Activated CD4-positive, alpha-beta T cell treated with anti-CD3 and anti-CD28 coated beads, Interleukin-2, amount 50 U/mL, for 4 hours (primary cell): ENCODE results near the gene CRAT.

ENCODE experiments used
- DNase-seq, 2 experiments: peaks; one replicate each; pipeline ENCODE4 v3.0.0-alpha.2; 2020

The CRAT gene

GRCh38 chr9:129080601-129081387 lies 29.8 kb downstream of the CRAT start, which contains the start of gene DOLPP1:
Gene DOLPP1 (plus strand): TSS chr9:129081111. CDS start chr9:129081132, 21 bp downstream.
- peak; percentile 98 for DNase-seq

DNA sequence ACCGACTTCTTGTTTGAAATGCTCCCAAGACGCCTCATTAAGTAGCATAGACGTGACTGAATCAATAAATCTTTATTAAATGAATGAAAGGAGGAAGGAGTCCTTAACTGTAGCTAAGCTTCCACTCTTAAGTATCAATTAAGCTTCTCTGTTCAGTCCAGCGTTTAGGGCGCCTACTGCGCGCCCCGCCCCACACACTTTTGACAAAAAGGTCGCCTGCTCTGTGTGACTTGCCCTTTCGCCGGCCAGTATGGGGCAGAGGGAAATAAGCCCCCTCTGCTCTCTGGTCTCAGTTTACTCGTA lies 30.3 kb downstream of the CRAT start:
- DNase-seq: no peak

DNA sequence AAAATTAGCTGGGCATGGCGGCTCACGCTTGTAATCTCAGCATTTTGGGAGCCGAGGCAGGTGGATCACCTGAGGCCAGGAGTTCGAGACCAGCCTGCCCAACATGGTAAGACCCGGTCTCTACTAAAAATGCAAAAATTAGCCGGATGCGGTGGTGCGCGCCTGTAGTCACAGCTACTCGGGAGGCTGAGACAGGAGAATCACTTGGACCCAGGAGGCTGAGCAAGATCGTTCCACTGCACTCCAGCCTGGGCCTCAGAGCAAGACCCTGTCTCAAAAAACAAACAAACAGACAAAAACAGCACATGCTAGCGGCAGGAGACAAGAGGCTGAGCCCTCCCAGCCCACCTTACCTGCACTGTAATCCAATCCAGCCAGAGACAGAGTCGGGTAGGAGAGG lies 30.8 kb downstream of the CRAT start:
- DNase-seq: no peak

GRCh38 chr9:129078691-129079503 lies 31.7 kb downstream of the CRAT start:
- DNase-seq: no peak

- no peak for DNase-seq
Observed at GRCh38 chr9:129077236-129077635, 33.4 kb downstream of the CRAT start.

DNA sequence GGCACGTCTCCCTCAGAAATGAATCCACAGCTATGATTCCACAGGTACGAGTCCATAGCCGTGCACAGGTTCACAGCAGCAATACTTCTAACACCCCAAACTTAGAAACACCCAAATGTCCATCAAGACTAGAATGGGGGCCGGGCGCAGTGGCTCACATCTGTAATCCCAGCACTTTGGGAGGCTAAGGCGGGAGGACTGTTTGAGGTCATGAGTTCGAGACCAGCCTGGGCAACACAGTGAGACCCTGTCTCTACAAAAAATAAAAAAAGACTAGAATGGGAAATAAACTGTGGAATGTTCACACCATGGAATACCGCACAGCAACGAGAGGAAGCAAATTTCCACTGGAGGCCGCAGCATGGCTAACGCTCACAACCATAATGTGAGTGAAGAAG lies 34.0 kb downstream of the CRAT start:
- no peak for DNase-seq

DNA sequence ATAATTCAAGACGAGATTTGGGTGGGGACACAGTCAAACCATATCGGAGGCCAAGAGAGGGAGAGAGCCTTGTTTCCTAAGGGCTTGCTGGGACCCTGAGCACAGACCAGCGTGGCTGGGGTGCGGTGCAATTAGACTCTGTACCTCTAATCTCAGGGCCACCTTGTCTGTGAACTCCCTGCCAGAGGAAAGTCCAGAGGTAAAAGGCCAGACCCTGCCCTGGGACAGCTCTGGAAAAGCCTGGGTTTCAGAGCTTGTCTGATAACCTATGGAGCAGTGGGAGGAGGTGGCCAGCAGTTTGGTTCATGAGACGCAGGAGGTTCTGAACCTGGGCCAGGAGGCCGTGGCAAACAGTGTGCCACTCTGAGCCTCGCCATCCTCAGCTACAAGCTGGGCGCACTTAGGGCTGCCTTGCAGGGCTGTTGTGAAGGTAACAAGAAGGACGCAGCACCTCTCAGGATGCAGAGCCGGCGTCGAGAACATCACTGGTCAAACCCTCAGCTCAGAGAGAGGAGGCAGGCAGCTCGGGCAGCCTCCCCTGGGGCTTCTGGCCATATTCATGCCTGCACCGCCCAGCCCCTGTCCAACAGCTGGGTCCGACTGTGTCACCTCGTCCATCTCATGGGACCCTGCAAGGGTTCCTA lies 34.5 kb downstream of the CRAT start:
- DNase-seq: no peak

DNA sequence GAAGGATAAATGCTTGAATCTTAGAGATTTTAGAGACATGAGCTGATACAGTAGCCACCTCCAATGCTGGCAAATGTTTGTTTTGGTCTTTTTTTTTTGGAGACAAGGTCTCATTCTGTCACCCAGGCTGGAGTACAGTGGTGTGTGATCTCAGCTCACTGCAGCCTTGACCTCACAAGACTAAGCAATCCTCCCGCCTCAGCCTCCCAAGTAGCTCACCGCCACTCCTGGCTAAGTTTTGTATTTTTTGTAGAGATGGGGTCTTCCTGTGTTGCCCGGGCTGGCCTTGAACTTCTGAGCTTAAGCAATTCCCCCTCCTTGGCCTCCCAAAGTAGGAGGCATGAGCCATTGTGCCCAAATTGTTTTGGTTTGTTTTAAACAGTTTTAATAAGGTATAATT lies 36.5 kb downstream of the CRAT start:
- DNase-seq: no peak

DNA sequence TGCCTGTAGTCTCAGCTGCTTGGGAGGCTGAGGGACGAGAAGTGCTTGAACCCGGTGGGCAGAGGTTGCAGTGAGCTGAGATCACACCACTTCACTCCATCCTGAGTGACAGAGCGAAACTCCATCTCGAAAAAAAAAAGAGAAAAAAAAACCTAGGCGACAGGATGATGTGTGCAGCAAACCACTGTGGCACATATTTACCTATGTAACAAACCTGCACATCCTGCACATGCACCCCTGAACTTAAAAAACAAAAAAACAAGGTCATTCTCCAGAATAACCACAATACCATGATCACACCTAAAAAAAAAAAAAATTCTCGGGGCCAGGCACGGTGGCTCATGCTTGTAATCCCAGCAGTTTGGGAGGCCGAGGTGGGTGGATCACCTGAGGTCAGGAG lies 37.2 kb downstream of the CRAT start:
- no peak for DNase-seq

DNA sequence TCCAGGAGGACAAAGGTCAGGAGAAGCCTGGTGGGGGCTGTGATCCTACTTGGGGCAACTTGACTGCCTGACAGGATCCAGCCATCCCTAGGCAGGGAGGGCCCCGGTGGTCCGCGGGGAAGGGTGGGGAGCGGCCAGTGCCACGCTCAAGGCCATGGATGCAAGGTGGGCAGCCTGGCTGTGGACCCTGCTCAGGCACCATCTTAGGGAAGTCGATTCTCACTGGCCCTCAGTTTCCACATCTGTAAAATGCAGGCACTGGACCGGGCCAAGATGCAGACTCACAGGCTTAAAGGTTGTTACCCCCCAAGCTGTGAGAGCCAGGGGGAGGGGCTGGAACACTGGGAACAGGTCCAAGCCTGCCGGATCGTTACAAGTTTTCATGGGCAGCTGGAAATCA lies 38.4 kb downstream of the CRAT start:
- DNase-seq: no peak

GRCh38 chr9:129071526-129072126 lies 39.0 kb downstream of the CRAT start:
- DNase-seq: no peak

DNA sequence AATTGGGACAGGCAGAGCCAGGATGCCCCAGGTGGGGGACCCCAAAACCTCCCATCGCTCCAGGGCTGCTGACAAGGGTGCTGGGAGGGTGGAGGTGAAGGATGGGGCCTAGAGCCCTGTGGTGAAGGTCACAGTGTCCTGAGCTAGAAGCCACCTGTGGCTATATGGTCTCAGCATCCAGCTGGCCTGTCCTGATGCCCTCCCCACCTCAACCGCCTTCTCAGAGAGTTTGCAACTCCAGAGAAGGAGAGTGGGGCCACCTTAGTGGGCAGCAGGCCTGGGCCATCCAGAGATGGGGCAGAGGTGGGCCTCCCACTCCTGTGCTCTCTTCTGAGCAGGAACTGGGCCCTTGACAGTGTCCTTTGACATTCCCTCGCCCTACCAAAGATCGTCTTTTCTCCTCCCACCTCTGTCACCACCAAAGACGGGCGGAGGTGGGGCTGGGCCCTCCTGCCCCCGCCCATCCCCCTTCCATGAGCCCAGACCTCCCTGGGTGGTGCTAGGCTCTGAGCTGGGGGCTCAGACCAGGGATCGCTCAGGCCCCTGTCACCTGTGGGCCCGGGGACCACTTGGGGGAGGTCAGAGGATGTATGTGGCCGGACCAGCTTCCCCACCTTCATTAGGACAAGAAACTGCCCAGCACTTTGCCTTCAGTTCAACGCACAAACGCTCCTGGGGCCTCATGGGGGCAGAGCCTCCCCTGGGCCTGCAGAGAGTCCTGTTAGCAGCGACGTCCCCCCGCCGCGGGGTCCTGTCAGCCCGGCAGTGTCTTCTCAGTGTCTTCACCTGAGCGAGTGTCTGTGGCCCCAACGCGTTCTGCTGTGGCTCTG lies 39.7 kb downstream of the CRAT start:
- DNase-seq: no peak

DNA sequence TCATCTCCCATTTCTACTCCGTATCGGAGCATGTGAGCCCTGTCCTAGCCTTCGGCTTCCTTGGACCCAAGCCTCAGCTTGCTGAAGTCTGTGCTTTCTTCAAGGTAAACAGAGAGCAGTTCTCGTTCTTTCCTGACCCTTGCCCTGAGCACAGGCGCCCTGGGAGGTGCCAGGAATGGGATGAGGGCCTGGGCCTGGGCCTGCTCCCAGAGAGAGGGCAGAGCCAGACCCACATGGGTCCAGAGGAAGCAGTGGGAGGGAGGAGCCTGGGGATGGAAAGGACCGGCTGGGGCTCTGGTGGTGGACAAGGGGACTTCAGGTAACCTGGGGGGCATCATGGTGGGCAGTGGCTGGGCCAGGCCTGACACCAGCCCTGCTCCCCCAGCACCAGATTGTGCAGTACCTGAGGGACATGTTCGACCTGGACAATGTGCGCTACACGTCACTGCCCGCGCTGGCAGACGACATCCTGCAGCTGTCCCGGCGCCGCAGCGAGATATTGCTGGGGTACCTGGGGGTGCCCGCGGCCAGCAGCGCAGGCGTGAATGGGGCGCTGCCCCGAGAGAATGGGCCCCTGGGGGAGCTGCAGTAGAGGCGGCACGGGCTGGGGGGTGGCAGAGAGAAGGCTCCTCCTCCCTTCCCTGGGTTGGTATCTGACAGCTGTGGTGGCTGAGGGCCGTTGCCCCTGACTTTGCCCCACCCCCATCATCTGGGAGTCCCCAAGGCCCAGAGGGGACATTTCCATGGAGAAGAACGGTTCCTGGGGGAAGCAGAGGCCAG lies 40.5 kb downstream of the CRAT start:
- no peak for DNase-seq

- DNase-seq: peak; percentile 15 to 34
Observed at GRCh38 chr9:129068990-129069861, 41.4 kb downstream of the CRAT start.

- DNase-seq: no peak
Observed at GRCh38 chr9:129068110-129068509, 42.5 kb downstream of the CRAT start.

GRCh38 chr9:129064499-129064908 lies 46.1 kb downstream of the CRAT start:
- DNase-seq: no peak

DNA sequence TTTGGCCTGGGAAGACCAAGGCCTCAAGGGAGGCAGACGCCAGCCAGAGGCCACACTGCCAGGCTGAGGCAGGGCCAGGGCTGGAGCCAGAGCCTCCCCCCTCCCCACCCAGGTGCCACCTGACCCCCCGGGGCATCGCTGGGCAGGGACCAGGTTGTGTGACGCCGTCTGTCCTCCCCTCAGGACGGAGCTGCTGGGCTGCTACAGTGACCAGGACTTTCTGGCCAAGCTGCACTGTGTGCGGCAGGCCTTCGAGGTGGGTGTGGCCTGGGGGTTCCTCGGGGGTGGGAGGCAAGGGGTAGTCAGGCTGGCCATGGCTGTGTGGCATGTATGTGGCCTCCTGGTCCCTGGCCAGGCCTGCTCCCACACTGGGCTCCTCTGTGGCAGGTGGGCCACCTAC lies 47.5 kb downstream of the CRAT start:
- DNase-seq: no peak

DNA sequence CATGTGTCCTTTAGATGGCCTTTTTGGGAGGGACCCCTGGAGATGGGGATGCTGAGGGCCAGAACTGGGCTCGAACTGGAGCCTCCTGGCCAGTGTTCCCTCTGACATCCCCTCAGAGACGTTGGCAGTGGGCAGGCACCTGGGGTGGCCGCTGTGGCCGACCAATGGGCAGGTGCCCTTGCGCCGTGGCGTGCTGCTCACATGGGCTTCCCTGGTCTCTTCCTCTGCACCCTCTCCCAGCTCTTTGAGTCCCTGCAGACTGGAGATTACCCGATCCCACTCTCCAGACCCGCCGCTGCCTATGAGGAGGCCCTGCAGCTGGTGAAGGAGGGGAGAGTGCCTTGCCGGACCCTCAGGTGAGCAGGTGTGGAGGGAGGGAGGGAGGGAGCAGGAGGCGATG lies 49.6 kb downstream of the CRAT start:
- DNase-seq: no peak

GRCh38 chr9:129059796-129060785 lies 50.5 kb downstream of the CRAT start:
- DNase-seq: no peak
